HG03103 (cell line): ENCODE measurements around the gene LYZL6.
"Not testable (repeated sequence)": the region's sequence is repeated elsewhere in the genome, so short reads cannot be mapped to it uniquely, and the experiment has no call there.

Experiments used
- ATAC-seq: cut with Tn5 transposase; IDR thresholded peaks from one replicate; pipeline ENCODE4 v1.9.1; 2021; ENCODE audit warnings: low read depth; ENCODE audit not compliant: unreplicated experiment

LYZL6 gene

DNA sequence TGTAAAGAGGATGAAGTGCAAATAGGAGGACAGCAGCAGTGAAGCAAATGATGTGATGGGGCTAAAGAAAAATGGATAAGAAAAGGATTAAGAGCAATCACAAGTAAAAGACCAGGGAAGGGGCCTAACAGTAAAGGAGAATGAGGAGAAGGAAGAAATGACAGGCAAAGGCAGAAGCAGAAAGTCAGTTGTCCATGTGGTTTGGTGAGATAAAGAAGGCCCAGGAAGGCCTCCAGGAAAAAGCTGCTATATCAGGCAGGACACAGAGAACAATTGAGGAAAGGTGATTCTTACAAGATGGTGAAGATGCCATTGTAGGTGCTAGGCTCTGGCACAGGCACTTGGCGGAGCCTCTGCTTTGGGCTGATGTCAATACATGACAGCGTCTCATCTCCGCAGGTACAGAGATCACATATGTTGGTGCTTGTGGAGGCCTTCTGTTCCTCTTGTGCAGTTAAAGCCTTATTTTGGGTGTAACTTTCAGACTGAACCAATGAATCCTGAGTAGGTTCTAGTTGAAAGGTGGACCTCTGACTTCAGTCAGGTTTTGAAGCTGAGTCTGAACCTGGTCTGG, 31.1 kb downstream of the LYZL6 start:
- no peak for ATAC-seq

DNA sequence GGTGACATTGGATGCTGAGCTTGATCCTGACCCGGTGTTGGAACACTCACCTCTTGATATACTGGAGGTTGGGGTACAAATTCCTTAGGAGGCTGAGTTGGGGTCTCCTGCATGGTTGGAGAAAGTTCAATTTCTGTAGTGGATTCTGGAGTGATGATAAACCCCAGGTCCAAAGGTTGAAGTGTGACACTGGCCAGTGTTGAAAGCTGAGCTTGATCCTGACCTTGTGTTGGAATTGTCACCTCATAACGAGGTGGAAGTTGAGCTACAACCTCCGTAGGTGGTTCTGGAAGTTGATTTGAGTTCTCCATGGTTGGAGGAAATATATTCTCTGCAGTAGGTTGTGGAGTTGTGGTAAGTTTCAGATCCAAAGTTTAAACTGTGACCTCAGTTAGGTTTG, 34.1 kb downstream of the LYZL6 start:
- ATAC-seq = no peak

DNA sequence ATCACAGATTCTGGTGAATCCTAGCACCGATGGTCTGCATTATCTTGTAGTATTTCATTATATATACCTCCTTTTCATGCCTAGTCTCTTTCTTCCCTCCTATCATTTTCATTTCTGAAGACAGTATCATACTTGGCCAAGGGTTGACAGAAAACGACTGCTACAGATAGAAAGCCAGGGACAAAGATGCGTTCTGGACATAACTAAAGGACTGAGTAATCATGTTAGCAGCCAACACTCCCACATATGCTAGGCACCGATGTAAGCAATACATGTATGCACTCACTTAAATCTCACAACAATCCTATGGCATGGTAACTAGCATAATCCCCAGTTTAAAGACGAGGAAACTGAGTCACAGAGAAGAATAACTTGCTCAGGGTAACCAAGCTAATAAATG, 35.8 kb downstream of the LYZL6 start:
- no peak for ATAC-seq

DNA sequence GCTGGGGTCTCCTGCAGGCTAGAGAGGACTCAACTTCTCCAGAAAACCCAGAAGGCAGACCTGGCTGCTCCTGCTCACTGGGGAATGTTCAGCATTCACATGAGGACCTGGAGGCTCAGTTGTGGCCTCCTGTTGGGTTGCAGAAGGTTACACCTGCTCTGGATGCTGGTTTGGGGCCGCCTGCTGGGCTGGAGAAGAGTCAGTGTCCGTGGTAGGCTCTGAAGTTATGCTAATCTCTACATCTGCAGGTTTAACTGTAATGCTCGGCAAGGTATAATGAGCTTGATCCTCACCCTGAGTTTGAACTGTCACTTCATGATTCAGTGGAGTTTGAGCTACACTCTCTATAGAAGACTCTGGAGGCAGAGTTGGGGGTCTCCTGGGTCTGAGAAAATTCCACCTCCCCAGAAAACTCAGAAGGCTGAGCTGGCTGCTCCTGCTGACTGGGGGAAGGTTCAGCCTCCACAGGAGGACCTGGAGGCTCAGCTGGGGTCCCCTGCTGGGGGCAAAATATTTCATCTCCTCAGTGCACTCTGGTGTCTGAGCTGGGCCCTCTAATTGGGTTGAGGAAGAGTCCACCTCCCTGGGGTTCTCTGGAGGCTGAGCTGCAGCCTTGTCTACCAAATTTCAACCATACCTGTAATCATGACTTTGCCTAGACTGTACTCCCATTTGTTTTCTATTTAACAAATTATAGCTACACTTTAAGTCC, 36.4 kb downstream of the LYZL6 start:
- no peak for ATAC-seq

DNA sequence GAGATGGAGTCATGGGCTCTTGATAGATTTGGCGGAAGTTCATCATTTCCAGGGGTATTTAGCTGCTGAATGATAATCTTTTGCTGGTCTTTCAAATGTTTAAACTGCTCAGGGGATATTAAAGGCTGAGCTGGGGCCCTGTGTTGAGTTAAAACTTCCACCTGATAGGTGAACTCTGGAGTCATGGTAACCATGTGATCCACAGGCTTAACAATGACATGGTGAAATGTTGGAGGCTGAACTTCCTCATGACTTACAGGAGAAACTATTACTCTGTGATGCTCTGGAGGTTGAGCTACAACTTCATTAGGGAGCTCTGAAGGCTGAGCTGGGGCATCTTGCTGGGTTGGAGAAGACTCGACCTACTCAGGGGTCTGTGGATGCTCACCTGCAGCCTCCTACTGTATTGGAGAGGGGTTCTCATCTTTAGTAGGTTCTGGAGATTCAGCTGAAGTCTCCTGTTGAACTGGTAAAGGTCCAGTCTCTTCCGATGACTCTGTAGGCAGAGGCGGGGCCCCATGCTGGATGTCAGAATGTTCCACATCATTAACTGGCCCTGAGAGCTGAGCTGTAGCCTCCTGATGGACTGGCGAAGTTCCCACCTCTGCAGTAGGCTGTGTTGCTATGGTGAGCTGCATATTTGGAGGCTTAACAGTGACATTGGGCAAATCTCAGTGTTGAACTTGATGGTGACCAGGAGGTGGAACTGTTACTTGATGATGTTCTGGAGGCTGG, 37.2 kb downstream of the LYZL6 start:
- ATAC-seq = no peak

DNA sequence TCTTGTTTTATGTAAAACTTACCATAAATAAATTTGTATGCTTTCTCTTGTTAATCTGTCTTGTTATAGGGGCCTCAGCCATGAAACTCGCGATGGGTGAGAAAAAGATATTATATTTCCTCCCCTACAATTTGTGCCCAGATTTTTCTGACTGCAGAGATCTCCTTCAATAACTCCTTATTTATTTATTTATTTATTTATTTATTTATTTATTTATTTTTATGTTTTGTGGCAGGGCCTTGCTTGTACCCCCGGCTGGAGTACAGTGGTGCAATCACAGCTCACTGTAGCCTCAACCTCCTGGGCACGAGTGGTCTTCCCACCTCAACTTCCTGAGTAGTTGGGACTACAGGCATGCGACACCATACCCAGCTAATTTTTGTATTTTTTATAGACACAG, 40.1 kb downstream of the LYZL6 start:
- ATAC-seq = no peak

DNA sequence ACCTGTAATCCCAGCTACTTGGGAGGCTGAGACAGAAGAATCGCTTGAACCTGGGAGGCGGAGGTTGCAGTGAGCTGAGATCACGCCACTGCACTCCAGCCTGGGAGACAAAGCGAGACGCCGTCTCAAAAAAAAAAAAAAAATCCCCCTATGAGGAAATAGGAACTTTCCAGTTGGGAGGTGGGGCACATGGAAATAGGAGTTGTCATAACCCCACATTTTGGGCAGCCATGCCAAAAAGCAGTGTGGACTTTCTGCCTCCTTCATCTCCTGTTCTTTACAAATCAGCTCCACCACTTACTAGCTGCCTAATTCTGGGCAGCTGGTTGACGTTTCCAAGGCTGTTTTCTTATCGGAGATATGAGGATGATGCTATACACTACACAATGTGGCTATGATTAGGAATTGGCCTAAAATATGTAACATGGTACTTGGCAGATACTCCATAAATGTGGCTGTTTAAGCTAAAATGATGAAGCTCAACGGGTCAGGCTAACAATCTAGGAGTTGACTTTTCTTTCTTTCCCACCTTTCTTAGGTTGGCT, 41.8 kb downstream of the LYZL6 start:
- ATAC-seq = no peak

DNA sequence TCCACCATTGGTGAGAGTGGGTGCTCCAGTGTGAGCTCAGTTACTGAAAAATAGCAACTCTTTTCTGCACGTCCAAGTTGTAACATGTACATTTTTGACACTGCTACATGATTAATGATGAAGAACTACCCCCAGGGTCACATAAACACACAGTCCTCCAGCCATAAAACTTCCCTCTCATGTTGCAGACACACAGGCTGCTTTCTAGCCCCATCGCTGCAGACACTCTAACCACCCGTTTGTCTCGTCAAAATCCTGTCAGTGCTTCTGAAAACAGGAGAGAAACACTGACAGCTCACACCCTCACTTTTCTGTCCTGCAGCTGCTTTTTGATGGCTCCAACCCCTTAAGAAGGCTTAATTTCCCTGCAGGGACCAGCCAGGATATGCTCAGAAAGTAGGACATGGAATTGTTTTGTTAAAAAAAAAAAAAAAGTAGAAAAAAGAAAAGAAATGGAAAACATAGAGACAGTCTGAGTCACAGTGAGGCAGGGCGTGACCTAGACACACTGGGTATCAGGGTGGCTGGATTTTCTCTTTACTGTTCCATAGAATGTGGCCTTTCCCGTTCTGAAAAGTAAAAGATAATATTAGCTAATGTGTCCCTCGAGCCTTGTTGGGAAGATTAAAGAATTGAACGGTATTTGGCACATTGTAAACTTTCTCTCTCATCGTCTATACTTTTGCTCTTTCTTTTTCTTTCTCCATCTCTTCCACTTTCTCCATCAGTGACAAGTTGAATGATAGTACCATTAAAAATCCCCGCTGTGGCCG, 42.6 kb downstream of the LYZL6 start:
- no peak for ATAC-seq

DNA sequence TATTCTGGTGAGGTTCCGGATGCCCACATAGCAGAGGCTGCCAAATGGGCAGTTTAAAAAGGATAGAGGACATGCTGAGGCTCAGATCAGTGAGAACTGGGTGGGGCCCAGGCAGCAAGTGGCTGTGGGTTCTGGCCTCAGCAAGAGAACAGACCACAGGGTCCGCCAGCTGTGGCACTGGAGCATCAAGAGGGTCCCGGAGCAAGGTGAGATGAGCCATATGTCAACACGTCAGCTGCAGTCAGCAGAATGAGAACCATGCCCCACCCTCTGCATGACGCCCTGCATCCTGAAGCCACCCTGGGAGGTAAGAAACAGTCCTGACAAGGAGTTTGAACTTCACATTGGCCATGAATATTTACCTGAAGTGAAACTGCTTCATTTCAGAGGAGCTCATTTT, 43.2 kb downstream of the LYZL6 start:
- ATAC-seq = no peak

DNA sequence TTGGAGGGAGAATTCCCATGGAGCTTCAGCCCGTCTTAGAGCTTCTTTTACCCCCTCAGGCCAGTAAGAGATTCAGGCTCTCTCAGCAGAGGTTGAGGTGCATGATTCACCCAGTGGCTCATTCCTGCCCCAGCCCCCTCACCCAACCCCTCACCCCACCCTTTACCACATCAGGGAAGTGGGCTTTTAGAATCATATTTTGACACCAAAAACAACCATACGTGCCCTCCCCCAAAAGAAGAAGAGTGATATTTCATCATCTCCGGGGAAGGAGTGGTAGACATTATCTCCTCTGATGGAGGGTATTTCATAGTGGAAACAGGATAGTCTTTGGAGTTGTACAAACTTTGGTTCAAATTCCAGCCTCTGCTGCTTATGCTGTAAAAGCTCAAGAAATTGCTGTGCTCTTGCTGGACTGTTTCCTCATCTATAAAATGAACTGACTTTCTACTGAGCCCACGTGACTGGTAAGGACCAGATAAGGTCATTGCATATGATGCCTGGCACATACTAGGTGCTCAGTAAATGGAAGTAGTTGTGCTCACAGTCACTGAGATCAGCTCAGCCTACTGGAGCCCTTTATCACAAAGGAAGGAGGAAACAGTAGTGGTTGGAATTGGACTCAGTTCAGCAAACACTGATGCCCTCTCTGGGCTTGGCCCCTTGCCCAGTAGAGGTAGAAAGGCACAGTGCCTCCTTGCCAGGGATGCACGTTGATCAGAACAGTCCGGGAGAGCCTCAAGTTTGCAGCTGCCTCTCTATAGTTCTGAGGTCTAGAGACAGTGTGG, 45.0 kb downstream of the LYZL6 start:
- ATAC-seq = no peak

DNA sequence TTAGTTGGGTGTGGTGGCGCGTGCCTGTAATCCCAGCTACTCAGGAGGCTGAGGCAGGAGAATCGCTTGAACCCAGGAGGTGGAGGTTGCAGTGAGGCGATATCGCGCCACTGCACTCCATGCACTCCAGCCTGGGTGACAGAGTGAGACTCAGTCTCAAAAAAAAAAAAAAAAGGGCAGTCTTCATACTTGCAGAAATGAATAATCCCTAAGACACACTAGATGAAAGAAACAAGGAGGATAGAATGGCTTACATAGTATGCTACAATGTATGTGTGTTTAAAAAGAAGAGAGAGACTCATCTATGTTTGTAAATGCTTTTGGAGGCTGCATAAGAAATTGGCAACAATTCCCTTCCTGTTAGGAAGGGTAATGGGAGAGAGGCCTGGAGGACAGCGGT, 45.7 kb downstream of the LYZL6 start:
- ATAC-seq = not testable (repeated sequence)

DNA sequence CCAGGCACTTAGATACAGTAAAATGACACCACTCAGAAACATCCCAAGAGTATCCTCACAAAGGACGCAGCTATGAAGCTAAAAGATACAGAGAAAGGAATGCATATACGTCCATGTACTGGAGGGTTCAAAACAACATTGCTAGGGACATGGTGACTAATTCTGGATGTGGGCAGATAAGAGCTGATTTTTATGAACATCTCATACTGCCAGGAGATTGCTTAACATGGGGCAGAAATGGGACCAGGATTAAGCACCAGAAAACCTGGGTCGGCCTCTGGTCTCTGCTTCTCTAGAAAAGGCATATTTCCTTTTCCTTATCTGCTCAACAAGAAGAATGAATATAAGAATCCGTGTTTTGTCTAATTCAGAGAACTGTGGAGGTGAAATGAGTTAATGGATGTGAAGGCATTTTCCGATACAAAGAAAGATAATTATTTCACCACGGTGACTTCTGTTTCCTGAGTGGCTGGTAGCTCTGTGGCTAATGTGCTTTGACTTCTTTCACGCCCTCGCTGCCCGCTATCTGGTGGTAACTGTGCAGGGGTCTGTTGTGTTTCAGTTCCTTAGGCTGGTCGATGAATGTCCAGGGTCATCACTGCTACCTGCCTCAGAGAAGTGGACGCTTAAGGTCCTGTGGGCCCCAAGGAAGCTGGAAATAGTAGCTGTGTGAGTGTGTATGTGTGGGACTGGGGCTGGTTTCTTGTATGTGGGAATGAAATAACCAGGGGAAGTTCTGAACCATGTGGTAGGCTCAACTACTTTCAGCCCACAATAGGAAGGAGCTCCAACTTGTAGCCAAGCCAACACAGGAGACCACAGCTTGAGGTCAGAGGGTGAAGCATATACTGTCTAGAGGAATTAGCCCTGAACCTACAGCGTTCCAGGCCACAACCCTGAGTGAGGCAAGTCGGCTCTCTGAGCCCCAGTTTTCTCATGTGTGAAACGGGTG, 47.6 kb downstream of the LYZL6 start:
- ATAC-seq = no peak

DNA sequence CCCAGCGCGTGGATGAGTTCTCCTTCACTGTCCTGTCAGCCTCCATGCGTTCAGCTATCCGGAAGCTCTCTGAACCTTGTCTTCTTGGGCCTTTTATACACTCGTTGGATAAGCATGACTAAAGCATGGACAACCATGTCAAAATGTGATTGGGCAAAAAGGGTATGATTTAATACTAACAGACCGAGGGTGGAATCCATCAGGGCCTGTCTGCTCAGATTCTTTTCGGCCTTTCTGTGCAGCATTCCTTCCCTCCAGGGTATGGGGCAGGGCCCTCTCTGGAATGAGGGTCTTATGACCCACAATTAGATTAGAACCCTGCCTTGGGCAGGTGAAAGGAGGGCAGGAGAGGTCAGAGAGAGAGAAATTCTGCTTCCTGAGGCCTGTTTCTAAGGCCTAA, 49.3 kb downstream of the LYZL6 start:
- ATAC-seq = no peak

DNA sequence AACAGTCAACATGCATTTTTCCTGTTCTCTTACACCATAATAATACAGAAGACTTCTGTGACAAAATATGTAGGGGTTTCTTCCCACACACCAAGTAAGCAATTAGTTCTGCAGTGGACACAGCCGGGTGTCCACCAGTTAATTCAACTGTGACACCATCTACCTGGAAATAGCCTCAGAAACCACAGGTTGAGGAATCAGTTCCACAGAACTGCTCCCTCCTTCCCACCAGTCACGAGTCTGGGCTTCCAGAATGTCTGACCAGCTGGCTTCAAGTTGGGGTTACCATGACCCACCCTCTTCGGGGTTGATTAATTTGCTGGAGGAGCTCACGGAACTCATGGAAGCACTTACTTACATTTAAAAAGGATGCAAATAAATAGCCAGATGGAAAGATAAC, 49.8 kb downstream of the LYZL6 start:
- no peak for ATAC-seq

DNA sequence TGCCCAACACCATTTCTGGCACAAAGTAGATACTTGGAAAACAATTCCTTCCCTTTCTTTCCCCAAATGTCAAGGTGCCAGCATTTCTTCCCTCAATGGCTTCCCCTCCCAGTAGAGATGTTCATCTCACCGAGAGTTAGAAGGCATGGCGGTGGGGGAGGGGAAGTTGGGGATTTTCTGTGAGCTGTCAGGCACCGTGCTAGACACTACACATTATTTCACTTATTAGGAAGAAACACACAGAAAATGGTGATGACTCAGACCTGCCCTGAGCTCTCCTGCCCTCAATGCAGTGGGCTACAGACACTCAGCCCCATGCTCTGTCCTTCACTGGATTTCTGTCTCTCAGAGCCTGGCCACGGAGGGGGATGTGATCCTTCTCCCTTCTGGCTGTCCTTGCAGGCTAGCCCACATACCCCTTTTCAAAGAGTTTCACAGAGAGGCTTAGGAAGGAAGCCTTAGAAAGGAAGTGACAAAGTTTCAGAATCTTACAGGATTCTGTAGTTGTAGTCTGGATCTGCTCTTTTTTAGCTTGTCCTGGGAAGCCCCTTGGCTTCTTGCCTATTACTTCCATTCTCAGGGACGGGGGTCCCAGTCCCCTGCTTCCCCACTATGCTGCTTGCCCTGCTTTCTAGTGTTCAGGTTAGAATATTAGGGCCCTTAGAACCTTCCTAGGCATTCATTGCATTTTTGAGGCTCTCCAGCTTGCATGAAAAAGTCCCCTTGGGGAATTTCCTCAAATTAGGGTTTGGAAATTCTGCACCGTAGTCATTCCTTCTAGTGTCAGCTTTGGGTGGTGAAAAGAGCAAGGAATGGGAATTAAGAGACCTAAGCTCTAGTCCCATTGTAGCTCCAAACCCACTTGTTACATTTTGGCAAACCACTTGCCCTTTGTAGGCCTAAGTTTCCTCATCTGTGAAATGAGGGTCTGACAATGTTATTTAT, 51.1 kb downstream of the LYZL6 start:
- no peak for ATAC-seq

DNA sequence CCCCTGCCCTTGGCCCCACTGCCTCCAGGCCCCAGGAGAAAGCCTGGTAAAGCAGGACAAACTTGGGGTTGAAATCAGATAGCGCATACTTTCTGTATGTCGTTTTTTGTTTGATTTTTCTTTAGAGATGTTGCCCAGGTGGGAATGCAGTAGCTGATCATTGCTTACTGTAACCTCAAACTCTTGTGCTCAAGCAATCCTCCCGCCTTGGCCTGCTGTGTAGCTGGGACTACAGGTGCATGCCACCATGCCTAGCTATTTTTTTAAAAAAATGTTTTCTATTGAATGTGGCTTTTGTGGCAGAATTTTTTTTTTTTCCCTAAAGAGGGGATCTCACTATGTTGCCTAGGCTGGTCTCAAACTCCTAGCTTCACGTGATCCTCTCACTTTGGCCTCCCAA, 52.2 kb downstream of the LYZL6 start:
- no peak for ATAC-seq

DNA sequence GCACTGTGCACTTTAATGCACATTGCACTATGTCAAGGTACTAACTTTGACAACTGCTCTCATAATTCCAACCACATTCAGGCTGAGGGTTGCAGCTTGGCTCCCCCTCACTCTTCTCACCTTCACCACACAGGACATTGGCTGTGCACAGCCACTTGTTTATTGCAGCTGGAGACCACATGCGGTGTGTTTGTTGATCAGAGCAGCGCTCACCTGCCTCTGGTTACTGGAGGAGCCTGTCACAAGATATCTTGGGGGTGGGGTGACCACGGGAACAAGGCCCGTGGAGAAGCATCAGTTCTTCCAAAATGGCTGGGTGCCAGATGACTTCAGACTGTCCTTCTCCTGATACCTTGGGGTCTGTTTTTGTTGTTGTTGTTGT, 52.7 kb downstream of the LYZL6 start:
- ATAC-seq = no peak
